HG03521 (cell line): ENCODE results near the gene SLC25A42.
"Not testable (repeated sequence)": the region's sequence is repeated elsewhere in the genome, so short reads cannot be mapped to it uniquely, and the experiment has no call there.

Experiments used
- ATAC-seq: cut with Tn5 transposase; IDR thresholded peaks from one replicate; pipeline ENCODE4 v1.9.1; 2021; ENCODE audit warnings: mild to moderate bottlenecking, moderate library complexity; ENCODE audit not compliant: unreplicated experiment

SLC25A42 gene

GRCh38 chr19:19101540-19101939 is 37.7 kb downstream of the SLC25A42 start:
- ATAC-seq, result no peak

DNA sequence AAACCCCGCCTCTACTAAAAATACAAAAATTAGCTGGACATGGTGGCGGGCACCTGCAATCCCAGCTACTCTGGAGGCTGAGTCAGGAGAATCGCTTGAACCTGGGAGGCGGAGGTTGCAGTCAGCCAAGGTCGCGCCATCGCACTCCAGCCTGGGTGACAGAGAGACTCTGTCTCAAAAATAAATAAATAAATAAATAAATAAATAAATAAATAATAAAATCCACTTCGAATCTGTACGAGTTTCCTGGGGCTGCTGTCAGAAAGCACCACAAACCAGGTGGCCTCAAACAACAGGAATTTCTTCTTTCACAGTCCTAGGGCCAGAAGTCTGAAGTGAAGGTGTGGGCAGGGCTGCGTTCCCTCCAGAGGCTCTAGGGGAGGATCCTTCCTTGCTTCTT is 38.8 kb downstream of the SLC25A42 start:
- ATAC-seq, result not testable (repeated sequence)

DNA sequence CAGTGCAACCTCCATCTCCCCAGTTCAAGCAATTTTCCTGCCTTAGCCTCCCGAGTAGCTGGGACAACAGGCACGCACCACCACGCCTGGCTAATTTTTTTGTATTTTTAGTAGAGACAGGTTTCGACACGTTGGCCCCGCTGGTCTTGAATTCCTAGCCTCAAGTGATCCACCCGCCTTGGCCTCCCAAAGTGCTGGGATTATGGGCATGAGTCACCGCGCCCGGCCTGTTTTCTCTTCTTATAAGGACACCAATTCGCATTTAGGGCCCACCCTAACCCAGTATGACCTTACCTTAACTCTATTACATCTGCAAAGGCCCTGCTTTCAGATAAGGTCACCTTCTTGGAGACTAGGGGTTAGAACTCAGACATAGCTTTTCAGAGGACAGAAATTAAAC is 39.4 kb downstream of the SLC25A42 start:
- no peak for ATAC-seq

GRCh38 chr19:19105365-19106055 is 41.7 kb downstream of the SLC25A42 start:
- no peak for ATAC-seq

- no peak for ATAC-seq
Observed at GRCh38 chr19:19106056-19106551, 42.3 kb downstream of the SLC25A42 start.

DNA sequence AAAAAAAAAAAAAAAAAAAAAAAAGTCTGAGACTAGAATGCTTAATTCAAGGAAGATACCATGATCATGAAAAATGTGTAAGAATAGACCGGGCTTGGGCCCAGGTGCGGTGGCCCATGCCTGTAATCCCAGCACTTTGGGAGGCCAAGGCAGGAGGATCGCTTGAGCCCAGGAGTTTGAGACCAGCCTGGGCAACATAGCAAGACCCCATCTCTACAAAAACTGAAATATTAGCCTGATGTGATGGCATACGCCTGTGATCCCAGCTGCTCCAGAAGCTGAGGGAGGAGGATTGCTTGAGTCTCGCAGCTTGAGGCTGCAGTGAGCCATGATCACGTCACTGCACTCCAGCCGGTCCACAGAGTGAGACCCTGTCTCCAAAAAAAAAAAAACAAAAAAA is 43.1 kb downstream of the SLC25A42 start:
- not testable (repeated sequence) for ATAC-seq

DNA sequence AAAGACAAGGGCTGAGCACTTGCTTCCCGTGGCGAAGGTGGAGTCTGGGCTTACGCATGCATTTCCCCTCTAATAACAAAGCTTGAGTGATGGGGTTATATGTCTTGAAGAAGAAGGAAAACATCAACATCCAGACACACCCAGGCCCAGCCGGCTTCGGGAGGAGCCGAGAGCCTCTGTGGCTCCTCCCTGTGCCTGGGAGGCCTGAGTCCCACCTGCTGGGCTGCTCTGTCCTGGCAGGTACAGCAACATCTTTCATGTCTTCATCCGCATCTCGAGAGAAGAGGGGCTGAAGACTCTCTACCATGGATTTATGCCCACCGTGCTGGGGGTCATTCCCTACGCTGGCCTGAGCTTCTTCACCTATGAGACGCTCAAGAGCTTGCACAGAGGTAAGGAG is 43.9 kb downstream of the SLC25A42 start:
- no peak for ATAC-seq

DNA sequence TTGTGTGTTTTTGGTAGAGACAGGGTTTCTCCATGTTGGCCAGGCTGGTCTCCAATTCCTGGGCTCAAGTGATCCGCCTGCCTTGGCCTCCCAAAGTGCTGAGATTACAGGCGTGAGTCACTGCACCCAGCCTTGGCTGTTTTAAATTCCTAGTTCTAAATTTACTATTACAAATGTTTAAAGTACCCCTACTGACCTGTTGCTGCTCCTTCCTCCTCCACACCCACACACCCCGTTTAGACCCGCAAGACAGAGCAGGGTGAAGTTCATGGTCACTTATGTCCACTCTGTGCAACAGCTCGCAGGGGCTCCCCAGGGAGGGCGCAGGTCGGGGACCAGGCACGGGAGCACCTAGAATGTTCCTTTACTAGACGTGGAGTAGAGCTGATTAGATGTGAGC is 45.8 kb downstream of the SLC25A42 start:
- ATAC-seq, result no peak

GRCh38 chr19:19110410-19111135 is 46.8 kb downstream of the SLC25A42 start:
- ATAC-seq, result no peak

GRCh38 chr19:19111136-19111835 is 47.5 kb downstream of the SLC25A42 start:
- no peak for ATAC-seq

GRCh38 chr19:19111967-19112580 is 48.3 kb downstream of the SLC25A42 start:
- ATAC-seq, result no peak

DNA sequence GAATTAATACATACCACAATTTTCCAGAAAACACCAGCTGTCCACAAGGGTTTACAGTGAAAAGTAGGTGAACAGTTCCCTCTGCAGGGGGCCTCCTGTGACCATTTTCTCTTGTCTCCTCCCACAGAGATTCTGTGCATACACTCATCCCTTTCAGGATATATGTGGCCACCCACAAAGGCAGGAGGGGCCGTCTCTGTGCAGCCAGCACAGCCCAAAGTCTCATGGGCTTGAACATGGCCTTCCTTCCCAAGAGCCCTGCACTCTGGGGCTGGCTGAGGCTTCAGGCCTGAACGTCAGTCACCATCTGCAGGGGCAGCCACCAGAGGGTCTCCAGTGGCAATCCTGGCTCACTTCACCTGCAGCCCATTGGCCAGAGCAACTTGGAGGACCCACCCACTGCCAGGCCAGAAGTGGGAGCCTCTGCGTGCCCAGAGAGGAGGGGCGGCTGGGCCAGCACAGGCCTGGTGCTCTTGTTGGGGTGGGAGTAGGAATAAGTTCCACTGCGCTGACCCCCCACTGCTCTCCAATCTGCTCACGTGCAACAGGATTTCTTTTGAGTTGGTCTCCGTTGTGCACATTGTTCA is 49.3 kb downstream of the SLC25A42 start:
- ATAC-seq, result no peak

DNA sequence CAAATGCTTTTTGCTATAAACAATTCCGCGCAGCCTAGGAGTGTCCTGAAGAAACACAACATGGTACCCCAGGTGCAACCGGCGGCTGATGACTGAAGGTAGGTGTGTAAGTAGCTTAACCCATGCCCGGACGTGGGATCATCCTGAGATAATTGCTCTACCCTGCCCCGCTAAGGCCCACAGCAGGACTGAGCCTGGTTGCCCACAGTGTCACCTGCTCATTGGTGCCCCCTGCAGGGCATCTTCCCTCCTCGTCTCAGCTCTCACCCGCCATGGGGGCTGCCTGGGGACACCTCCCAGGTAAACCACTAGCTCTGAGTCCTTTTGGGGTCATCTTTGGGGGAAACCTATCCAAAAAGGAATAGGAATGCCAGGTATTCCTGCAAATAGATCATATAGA is 52.2 kb downstream of the SLC25A42 start:
- ATAC-seq, result no peak

DNA sequence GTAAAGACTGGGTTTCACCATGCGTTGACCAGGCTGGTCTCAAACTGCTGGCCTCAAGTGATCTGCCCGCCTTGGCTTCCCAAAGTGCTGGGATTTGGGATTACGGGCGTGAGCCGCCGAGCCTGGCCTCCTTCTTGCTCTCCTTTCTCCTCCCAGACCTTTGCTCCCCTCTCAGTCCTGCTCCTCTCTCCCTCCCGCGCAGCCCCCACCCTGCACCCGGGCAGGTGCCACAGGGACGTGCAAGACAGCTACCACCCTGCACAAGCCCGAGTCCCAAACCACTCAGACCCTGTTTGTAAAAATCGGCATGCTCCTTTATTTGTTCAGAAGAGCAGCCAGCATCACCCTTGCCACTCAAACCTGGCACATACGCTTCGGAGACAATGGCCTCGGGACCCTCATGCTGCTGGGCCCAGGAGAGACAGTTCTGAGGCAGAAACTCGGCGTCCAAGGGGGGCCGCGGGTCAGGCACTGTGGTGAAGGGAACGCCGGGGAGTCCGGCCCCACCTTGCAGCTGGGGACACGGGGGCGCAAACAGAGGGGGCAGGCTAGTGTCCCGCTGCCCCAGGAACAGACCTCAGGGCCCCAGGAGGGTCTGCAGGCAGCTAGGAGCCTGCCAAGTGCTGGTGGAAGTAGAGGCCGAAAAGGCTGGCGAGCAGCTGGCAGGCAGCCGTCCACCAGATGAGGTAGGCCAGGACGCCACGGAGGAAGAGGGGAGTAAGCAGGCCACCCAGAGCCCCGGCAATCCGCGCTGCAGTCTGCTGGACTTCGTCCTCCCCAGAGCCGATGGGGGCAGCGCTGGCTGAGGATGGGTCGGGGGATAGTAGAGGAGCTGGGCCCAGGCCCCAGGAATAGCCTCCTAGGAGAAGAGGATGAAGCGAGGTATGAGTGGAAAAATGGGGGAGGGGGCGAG is 55.8 kb downstream of the SLC25A42 start:
- no peak for ATAC-seq

DNA sequence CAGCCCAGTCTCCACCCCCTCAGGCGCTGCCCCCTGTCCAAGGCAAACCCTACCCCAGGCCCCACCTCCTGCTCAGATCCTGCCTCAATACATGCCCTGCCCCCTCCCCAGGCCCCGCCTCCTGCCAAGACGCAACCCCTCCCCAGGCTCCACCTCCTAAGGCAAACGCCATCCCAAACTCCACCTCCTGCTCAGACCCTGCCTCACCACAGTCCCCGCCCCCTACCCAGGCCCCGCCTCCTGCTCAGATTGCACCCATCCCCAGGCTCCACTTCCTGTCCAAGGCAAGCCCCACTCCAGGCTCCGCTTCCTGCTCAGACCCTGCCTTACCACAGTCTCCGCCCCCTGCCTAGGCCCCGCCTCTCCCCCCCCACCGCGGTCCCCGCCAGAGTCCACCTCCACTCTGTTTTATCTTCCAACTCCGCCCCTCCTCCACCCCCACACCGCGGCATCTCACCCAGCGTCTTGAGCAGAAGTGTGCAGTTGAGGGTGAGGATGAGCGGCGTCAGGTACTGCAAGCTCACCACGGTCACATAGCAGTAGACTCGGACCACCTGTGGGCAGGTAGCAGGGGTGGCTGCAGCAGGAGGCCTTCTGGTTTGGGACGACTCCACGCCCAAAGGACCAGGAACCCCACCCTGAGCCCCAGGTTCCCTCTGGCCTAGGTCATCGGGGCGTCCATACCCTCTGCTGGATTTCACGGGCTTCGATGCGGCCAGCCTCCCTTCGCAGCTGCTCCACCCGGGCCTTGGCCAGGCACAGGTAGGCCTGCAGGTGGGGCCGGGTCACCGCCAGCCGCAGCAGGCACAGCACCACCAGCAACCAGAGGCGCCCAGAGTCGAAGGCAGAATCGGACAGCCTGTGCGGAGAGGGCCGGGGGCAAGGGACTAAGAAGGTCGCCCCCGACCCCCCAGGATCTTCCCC is 56.8 kb downstream of the SLC25A42 start:
- ATAC-seq, result no peak

- ATAC-seq, result no peak
Observed at GRCh38 chr19:19121371-19121770, 57.6 kb downstream of the SLC25A42 start.

- ATAC-seq, result no peak
Observed at GRCh38 chr19:19122902-19123301, 59.1 kb downstream of the SLC25A42 start.

DNA sequence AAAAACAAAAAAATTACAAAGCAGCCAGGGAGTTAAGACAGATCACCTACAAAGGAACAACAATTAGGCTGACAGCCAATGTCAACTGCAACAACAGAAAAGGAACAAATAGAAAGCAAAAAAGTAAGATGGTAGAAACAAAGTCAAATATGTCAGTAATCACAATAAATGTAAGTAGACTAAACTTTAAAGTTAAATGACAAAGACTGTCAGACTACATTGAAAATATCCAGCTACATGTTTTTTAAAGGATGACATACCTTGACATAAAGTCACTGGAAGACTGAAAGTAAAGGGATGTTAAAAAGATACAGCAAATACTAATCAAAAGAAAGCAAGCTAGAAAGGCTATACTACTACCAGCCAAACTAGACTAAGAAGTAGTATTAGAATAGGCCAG is 59.6 kb downstream of the SLC25A42 start:
- ATAC-seq, result no peak

- no peak for ATAC-seq
Observed at GRCh38 chr19:19126102-19126501, 62.3 kb downstream of the SLC25A42 start.
